Kidney epithelial cell (primary cell): Measurements from ENCODE around the gene RAB40B. TPM values are rescaled to one million over a fixed set of nuclear protein-coding genes. Genes with fewer than 3 reads are reported as not detected.
A peak's percentile ranks its signal among the peaks of the same experiment; 100 is the strongest.

Source experiments
- DNase-seq: peaks from one replicate; pipeline ENCODE4 v3.0.0-alpha.2; 2010; ENCODE audit warnings: low read depth
- H3K27me3 ChIP-seq: 2 replicates; pipeline ENCODE4 v1.6.0; 2011; ENCODE audit warnings: low read length; ENCODE audit not compliant: control insufficient read depth, insufficient read depth
- H3K36me3 ChIP-seq: 2 replicates; pipeline ENCODE4 v1.5.1; 2011; ENCODE audit warnings: low read length; ENCODE audit not compliant: control insufficient read depth, insufficient read depth
- H3K4me3 ChIP-seq: 2 replicates; pipeline ENCODE4 v1.5.1; 2011; ENCODE audit warnings: low read depth, mild to moderate bottlenecking, control low read depth, low read length
- total RNA-seq: library from RNA; depleted of rRNA; stranded (reverse); fragments of >200 nt; gene quantifications from 2 replicates; pipeline ENCODE4 v1.2.3, GENCODE V29; 2015
- TF ChIP-seq, protein P1 (sequence below): IDR thresholded peaks from 2 replicates; pipeline ENCODE4 v1.5.1; 2011; ENCODE audit warnings: mild to moderate bottlenecking, moderate library complexity, low read length, control low read depth, inconsistent platforms; ENCODE audit not compliant: insufficient read depth, poor library complexity, severe bottlenecking

The RAB40B gene
- total RNA-seq, 1 donor from 2014 or later, result 7.3 TPM

DNA sequence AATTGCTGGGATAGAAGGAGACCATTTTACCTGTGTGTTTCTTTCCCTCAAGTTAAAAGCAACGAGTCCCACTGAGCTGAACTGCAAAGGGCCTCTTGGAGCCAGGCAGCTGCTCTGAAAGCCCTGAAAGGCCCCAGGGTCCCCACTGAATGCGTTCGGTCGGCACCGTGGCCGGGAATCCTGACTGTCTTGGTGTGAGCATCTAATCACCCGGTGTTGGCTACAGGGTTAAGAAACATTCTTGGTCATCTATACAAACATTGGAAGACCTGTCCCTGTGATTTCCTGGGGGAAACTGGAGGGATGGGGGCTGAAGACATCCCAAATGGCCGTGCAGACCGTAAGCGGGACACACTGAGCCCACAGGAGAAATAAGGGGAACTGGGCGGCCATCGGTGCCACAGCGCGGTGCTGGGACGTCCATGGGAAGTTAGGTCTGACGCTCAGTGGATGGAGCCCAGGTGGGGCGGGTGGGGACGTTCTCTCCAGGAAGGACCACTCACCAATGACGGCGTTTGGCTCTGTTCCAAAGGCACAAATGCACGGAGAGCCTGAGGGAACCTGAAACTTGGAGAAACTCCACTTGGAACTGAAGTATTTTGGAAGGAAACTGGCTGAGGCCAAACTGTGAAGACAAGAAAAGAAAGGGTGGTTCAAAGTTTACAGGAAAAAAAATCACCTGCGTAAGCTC is 82.3 kb downstream of the RAB40B start:
- TF ChIP-seq, protein P1, sequence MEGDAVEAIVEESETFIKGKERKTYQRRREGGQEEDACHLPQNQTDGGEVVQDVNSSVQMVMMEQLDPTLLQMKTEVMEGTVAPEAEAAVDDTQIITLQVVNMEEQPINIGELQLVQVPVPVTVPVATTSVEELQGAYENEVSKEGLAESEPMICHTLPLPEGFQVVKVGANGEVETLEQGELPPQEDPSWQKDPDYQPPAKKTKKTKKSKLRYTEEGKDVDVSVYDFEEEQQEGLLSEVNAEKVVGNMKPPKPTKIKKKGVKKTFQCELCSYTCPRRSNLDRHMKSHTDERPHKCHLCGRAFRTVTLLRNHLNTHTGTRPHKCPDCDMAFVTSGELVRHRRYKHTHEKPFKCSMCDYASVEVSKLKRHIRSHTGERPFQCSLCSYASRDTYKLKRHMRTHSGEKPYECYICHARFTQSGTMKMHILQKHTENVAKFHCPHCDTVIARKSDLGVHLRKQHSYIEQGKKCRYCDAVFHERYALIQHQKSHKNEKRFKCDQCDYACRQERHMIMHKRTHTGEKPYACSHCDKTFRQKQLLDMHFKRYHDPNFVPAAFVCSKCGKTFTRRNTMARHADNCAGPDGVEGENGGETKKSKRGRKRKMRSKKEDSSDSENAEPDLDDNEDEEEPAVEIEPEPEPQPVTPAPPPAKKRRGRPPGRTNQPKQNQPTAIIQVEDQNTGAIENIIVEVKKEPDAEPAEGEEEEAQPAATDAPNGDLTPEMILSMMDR, result no peak
- no peak for DNase-seq
- Histone ChIP-seq H3K36me3 (peaks cover 2% of the 10 kb centered on the region), H3K27me3 (no peaks in the 10 kb centered on the region), H3K4me3 (no peak overlapping the region)

- H3K27me3 ChIP-seq, result no peaks in the 10 kb centered on the region
- peaks cover 2% of the 10 kb centered on the region for H3K36me3 ChIP-seq
- TF ChIP-seq, protein P1, result peak; percentile 20
- DNase-seq, result no peak
- no peak overlapping the region for H3K4me3 ChIP-seq
Measured at GRCh38 chr17:82615084-82616020, 83.1 kb downstream of the RAB40B start.

- TF ChIP-seq, protein P1, result no peak
- H3K36me3 ChIP-seq, result peaks cover 2% of the 10 kb centered on the region
- DNase-seq, result no peak
- H3K27me3 ChIP-seq, result no peaks in the 10 kb centered on the region
- H3K4me3 ChIP-seq, result no peak overlapping the region
Measured at GRCh38 chr17:82614095-82614631, 84.3 kb downstream of the RAB40B start.

DNA sequence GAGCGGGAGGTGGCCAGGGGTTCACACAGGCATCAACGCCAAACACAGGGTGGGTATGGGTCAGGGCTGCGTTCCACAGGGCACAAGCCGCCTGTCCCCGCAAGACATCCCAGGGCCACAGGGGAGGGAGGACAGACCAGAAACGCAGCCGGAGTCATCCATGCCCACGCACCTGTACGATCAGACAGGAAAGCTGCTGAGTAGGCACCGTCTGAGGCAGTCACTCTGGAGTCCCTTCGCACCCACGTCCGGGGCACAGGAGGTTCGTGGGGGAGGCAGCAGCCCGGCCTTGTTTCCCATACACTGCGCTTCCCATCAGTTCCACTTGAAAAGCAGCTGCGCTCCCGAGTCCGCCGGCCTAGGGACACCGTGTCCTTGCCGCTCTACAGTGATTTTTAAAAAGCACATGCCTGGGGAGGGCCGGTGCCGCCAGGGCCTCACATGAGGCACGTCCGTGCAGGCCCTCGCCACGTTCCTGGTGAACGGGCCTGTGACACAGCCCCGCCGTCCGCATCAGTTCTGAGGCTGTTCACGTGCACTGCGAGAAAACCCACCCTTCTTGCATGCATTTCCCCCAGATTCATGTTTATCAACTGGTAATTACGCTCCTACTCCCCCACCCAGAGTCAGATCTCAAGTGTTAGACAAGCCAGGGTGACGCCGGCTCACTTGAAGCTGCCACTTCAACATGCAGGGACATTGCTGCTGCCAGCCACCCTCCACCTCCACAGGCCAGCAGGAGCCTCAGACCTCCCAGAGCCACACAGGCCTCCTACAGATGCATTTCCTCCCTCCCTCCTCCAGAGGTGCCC is 85.0 kb downstream of the RAB40B start:
- TF ChIP-seq, protein P1, result no peak
- DNase-seq, result no peak
- Histone ChIP-seq H3K36me3 (peaks cover 2% of the 10 kb centered on the region), H3K4me3 (no peak overlapping the region), H3K27me3 (no peaks in the 10 kb centered on the region)

DNA sequence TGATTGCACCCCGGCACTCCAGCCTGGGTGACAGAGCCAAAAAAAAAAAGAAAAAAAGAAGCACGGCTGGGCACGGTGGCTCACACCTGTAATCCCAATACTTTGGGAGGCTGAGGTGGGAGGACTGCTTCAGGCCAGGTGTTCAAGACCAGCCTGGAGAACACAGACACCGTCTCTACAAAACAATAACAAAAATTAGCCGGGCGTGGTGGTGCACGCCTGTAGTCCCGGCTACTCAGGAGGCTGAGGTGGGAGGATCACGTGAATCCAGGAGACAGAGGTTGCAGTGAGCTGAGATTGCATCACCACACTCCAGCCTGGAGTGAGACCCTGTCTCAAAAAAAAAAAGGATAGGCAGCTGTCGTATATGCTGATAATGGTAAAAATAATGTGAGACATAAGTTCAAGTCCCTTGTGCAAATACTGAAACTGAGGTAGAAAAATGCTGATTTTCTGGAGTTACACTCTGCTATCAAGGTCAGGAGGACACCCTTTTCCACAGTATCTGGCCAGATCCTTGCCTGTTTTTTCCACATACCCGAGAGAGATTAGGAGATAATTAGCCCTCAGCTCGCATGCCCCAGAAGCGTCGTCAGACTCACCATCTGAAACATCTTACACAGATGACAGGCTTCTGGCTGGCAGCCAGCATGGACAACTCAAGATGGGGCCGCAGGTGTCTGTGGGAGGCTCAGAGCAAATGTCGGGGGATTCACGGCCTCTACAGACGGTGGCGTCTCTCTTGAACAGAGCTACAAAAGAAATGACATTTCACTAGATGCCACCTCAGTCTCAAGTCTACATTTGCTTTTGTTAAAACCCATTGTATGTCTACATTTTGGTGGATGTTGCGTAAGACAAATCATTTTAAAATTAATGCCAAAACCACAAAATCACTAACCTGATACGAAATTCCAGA is 87.1 kb downstream of the RAB40B start:
- Histone ChIP-seq H3K27me3 (no peaks in the 10 kb centered on the region), H3K36me3 (no peaks in the 10 kb centered on the region), H3K4me3 (no peak overlapping the region)
- DNase-seq, result no peak
- TF ChIP-seq, protein P1, result no peak
